ENCODE measurements around the gene PRKG2.

PRKG2 gene

GRCh38 chr4:81038636-81039350 is 176.2 kb downstream of the PRKG2 start:
- Histone ChIP-seq H3K9ac (ENCODE audit: insufficient read length) (no peak overlapping the region), H3K9me3 (ENCODE audit: low read depth, low read length) (no peaks in the 10 kb centered on the region), H3K36me3 (ENCODE audit: insufficient read depth, low read length) (no peaks in the 10 kb centered on the region), H3K27ac (no peak overlapping the region), H3K4me3 (no peak overlapping the region)
- TF ChIP-seq FOXP2 (optimal IDR thresholded peaks at IDR 0.05; ENCODE audit: control extremely low read depth, extremely low read length, insufficient read depth): no peak
- no peak for TF ChIP-seq EZH2 (IDR thresholded peaks at IDR 0.05)
- TF ChIP-seq POLR2AphosphoS5 (IDR thresholded peaks at IDR 0.05; ENCODE audit: borderline replicate concordance, low read depth, low read length): no peak
- no peak for DNase-seq (ENCODE audit: low read depth, low spot score)

Measured in SK-N-MC (cell line).